Suprapubic skin (tissue), 4 donors: ENCODE data around the gene PTCH1.

Source experiments
- CTCF ChIP-seq, 2 donors: fragments of 200-600 bp in 1 of 2; fragments of 450-650 bp in 1 of 2; sonication (generic) in 1 of 2; IDR thresholded peaks; one replicate each; pipeline ENCODE4 v1.5.1; 2016 to 2019; ENCODE audit warnings: antibody characterized with exemption in 2 of 2, mild to moderate bottlenecking in 1 of 2, moderate library complexity in 1 of 2
- EP300 ChIP-seq: sonication (generic); formaldehyde crosslinking; IDR thresholded peaks from one replicate; pipeline ENCODE4 v1.6.1; 2017; ENCODE audit warnings: antibody characterized with exemption
- POLR2A ChIP-seq, 2 donors: fragments of 450-650 bp; IDR thresholded peaks; one replicate each; pipeline ENCODE4 v1.6.1; 2017; ENCODE audit warnings: antibody characterized with exemption in 2 of 2, mild to moderate bottlenecking in 2 of 2, moderate library complexity in 2 of 2
- POLR2AphosphoS5 ChIP-seq, 3 donors: sonication (generic); formaldehyde crosslinking; IDR thresholded peaks; one replicate each; pipeline ENCODE4 v1.6.1; 2017; ENCODE audit warnings: antibody characterized with exemption in 3 of 3

DNA sequence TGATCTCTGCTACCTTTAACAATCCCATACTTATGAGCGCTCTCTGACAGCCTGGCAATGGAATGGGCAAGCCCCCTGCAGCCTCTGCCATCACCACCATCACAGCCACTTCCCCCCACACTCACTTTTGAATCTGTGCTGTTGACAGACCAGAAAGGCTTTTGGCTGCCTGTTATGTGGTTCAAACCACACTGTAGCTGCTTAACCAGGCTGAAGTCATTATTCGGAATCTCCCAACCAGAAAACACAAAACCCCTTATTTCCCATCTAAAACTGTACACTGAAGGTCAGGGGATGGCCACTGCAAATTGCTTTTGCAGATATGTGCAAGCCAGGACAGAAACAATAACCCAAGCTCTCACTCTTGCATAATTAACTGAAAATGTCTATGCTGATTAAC is 35.8 kb downstream of the PTCH1 start:
- no peak for TF ChIP-seq POLR2A (IDR thresholded peaks at IDR 0.05)
- no peak for TF ChIP-seq CTCF (IDR thresholded peaks at IDR 0.05)
- TF ChIP-seq POLR2AphosphoS5 (IDR thresholded peaks at IDR 0.05), result no peak
- TF ChIP-seq EP300, result no peak
